Calu3 (cell line): ENCODE results near the gene KIF1C. TPM values are rescaled to one million over a fixed set of nuclear protein-coding genes. Genes with fewer than 3 reads are reported as not detected.

ENCODE experiments used
- BruUV-seq: library from RNA; stranded (reverse); fragments of 400-500 nt; replicated peaks from 2 replicates; lab custom pipeline; 2021; lab: Mats Ljungman, UMichigan
- CTCF ChIA-PET: fragments of 300-600 bp; sonication (Branson Sonifier 250); formaldehyde crosslinking; loops from one replicate; lab custom pipeline; 2022; ENCODE audit warnings: antibody characterized with exemption; lab: Charles Lee
- DNase-seq: peaks from one replicate; pipeline ENCODE4 v3.0.0; 2022
- H3K27ac Mint-ChIP-seq: one replicate; pipeline ENCODE4 v1.8.0; 2022; ENCODE audit warnings: mixed read lengths; ENCODE audit not compliant: unreplicated experiment
- H3K27me3 Mint-ChIP-seq: one replicate; pipeline ENCODE4 v1.8.0; 2022; ENCODE audit warnings: mixed read lengths; ENCODE audit not compliant: unreplicated experiment
- H3K36me3 Mint-ChIP-seq: one replicate; pipeline ENCODE4 v1.8.0; 2022; ENCODE audit warnings: mild to moderate bottlenecking, moderate library complexity, mixed read lengths; ENCODE audit not compliant: insufficient read depth, unreplicated experiment
- H3K4me1 Mint-ChIP-seq: one replicate; pipeline ENCODE4 v1.8.0; 2022; ENCODE audit warnings: mild to moderate bottlenecking, low read depth, mixed read lengths; ENCODE audit not compliant: unreplicated experiment
- H3K4me3 Mint-ChIP-seq: one replicate; pipeline ENCODE4 v1.8.0; 2022; ENCODE audit warnings: mild to moderate bottlenecking, low read depth, moderate library complexity, mixed read lengths; ENCODE audit not compliant: unreplicated experiment
- H3K9me3 Mint-ChIP-seq: one replicate; pipeline ENCODE4 v1.8.0; 2022; ENCODE audit warnings: low read depth, mixed read lengths; ENCODE audit not compliant: unreplicated experiment
- intact Hi-C: fragments of 100-400 bp; cut with micrococcal nuclease; formaldehyde crosslinking; loops from one replicate; pipeline ENCODE4 v1.10.0; 2022; ENCODE audit not compliant: unreplicated experiment
- total RNA-seq: library from RNA; stranded (reverse); gene quantifications from 2 replicates; pipeline ENCODE4 v1.2.3, GENCODE V29; 2022
- TF ChIP-seq, protein P1 (sequence below): fragments of 200-600 bp; IDR thresholded peaks from one replicate; pipeline ENCODE4 v1.8.0; 2022; ENCODE audit warnings: antibody characterized with exemption; ENCODE audit not compliant: unreplicated experiment

Gene KIF1C
- total RNA-seq, 1 experiment from 2014 or later, result 65.9 TPM

GRCh38 chr17:4949321-4950074 is 48.3 kb upstream of the KIF1C start:
- intact Hi-C loops, result no loop called here
- Mint-ChIP-seq H3K4me1 (peaks cover 27% of the 10 kb centered on the region), H3K4me3 (peak overlapping the region; percentile 89), H3K27me3 (no peaks in the 10 kb centered on the region), H3K9me3 (no peaks in the 10 kb centered on the region), H3K27ac (no peak overlapping the region), H3K36me3 (peaks cover 51% of the 10 kb centered on the region)
- TF ChIP-seq, protein P1, sequence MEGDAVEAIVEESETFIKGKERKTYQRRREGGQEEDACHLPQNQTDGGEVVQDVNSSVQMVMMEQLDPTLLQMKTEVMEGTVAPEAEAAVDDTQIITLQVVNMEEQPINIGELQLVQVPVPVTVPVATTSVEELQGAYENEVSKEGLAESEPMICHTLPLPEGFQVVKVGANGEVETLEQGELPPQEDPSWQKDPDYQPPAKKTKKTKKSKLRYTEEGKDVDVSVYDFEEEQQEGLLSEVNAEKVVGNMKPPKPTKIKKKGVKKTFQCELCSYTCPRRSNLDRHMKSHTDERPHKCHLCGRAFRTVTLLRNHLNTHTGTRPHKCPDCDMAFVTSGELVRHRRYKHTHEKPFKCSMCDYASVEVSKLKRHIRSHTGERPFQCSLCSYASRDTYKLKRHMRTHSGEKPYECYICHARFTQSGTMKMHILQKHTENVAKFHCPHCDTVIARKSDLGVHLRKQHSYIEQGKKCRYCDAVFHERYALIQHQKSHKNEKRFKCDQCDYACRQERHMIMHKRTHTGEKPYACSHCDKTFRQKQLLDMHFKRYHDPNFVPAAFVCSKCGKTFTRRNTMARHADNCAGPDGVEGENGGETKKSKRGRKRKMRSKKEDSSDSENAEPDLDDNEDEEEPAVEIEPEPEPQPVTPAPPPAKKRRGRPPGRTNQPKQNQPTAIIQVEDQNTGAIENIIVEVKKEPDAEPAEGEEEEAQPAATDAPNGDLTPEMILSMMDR, result no peak
- BruUV-seq, result no TSS peak
- peak; percentile 57 for DNase-seq
- CTCF ChIA-PET, result no interaction called here

DNA sequence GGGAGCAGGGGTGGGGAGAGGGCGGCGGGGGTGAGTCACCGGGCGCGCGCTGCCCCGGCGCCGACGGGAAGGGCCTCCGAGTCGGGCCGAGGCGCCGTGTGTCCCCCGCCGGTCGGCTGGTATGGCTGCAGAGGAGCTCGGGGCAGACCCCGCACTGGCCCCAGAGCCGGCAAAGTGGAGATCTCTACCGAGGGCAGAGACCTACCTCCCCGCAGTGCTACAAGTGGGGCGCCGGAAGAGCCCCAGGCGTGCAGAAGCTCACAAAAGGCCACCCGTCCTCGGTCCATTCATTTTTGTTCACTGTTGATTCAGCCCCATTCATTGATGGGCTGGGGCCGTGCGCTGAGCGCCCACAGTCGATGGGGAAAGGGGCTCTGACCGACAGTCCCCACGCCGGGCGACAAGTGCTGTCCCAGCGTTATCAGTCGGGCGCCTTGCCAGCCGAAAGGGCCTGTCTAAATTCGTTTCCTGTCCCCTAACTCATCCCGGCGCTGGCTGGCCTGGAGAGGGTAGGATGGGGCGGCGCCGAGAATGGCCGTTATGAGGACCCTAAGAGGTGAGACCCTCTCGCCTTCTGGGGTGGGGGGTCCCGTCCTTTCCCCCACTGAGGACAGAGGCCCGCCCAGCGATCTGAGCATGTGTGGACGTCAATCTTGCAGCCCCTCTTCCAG is 47.5 kb upstream of the KIF1C start:
- CTCF ChIA-PET, result interaction anchor here (0.6 kb wide), 1 partner anchor 167 kb away, joined by 3 read pairs; no protein-coding TSS in a partner anchor
- DNase-seq, result peak; percentile 77
- Mint-ChIP-seq H3K4me3 (peak overlapping the region; percentile 89), H3K4me1 (peaks cover 20% of the 10 kb centered on the region), H3K9me3 (no peaks in the 10 kb centered on the region), H3K27ac (peak overlapping the region; percentile 63), H3K36me3 (peaks cover 44% of the 10 kb centered on the region), H3K27me3 (no peaks in the 10 kb centered on the region)
- TSS peak; percentile 82 for BruUV-seq
- intact Hi-C loops, result no loop called here
- TF ChIP-seq, protein P1, result no peak

DNA sequence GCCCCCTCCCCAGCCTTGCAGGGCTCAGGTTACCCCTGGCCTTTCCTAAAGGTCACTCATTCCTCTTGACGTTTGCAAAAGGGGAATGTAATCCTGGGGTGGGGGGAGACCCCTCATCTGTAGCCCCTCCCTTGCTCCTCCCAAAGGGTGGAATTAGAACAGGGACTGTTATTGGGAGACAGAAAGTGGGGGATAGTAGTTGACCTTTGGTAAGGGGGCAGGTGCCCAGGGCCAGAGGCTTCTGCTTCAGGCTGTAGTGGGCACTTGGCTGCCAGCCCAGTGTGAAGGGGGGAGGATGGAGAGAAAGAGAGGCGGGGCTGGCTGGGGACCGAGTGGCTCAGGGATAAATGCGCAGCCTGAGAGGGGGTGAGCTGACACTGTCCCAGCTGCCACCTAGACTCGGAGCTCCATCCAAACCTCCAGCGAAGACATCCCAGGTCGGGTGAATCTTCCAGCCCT is 47.0 kb upstream of the KIF1C start, which contains the start of gene ENO3:
TSS of gene ENO3 (plus strand) at position 374 of the 459 bp plus-strand sequence. CDS start 711 bp downstream, outside the sequence.
- H3K36me3 Mint-ChIP-seq, result peaks cover 42% of the 10 kb centered on the region
- intact Hi-C loops, result no loop called here
- peaks cover under 1% of the 10 kb centered on the region for H3K9me3 Mint-ChIP-seq
- no TSS peak for BruUV-seq
- CTCF ChIA-PET, result no interaction called here
- peak within 1 kb of the TSS; percentile 63 for H3K27ac Mint-ChIP-seq
- no peaks in the 10 kb centered on the region for H3K27me3 Mint-ChIP-seq
- TF ChIP-seq, protein P1, result no peak
- peaks cover 14% of the 10 kb centered on the region for H3K4me1 Mint-ChIP-seq
- peak within 1 kb of the TSS; percentile 89 for H3K4me3 Mint-ChIP-seq
- no peak for DNase-seq

DNA sequence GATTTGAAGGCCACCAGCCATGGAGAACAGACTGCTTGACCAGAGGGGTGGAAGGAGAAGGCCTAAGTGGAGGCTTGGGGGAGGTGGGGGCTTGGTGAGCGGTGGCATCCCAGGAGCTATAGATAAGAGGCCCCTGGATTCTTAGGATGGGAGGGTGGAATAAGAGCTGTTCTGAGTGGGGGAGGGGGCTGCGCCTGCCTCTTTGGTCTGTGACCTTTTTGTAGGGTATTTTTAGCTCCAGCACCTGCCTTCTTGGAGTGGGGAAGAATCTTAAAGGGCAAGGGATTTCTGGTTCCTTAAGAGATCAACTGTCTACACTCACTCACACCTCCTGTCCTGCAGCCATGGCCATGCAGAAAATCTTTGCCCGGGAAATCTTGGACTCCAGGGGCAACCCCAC is 46.3 kb upstream of the KIF1C start:
- no peak for DNase-seq
- Mint-ChIP-seq H3K27ac (peak overlapping the region; percentile 63), H3K27me3 (no peaks in the 10 kb centered on the region), H3K9me3 (peaks cover 2% of the 10 kb centered on the region), H3K36me3 (peaks cover 38% of the 10 kb centered on the region), H3K4me1 (peaks cover 13% of the 10 kb centered on the region), H3K4me3 (no peak overlapping the region)
- BruUV-seq, result no TSS peak
- CTCF ChIA-PET, result interaction anchor here (0.6 kb wide), 1 partner anchor 135 kb away, joined by 3 read pairs; no protein-coding TSS in a partner anchor
- intact Hi-C loops, result no loop called here
- TF ChIP-seq, protein P1, result no peak
